Measurements from ENCODE around the gene ASCL5.

DNA sequence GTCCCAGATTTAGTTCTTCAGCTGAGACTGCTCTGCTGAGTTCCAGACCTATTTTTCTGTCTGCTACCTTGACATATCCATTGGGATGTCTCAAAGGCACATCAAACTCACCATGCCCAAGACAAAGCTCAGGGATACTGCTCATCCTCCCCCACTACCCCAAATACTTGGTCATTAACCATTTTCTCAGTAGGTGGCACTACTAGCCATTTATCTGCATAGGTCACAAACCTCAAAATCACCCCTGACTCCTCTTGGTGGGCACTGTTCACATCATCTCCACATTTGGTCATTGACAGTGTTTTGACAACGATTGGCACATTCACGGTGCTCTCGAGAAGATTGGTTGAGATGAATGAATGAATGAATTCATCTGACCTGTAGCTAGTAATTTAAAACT, 46.8 kb downstream of the ASCL5 start:
- TF ChIP-seq CTCF (conservative IDR thresholded peaks at IDR 0.05 in 1 of 2, IDR thresholded peaks at IDR 0.05 in 1 of 2; ENCODE audit: extremely low read depth in 1 of 2, insufficient read depth in 1 of 2, low read depth in 1 of 2, low read length in 2 of 2) (no peak), EZH2 (IDR thresholded peaks at IDR 0.05; ENCODE audit: borderline replicate concordance, low read length) (no peak)

All from mammary epithelial cell (primary cell).